IPS-18a (cell line): ENCODE results near the gene FAM50A.

ENCODE experiments used
- H3K27ac ChIP-seq: one replicate; pipeline ENCODE4 v1.5.1; 2013; ENCODE audit warnings: low read length
- H3K27me3 ChIP-seq: one replicate; pipeline ENCODE4 v1.6.1; 2013; ENCODE audit warnings: mild to moderate bottlenecking, low read length; ENCODE audit not compliant: control insufficient read depth, insufficient read depth
- H3K36me3 ChIP-seq: one replicate; pipeline ENCODE4 v1.6.1; 2013; ENCODE audit warnings: low read depth, low read length; ENCODE audit not compliant: control insufficient read depth
- H3K4me1 ChIP-seq: one replicate; pipeline ENCODE4 v1.6.1; 2013; ENCODE audit warnings: low read depth, low read length; ENCODE audit not compliant: control insufficient read depth
- H3K4me3 ChIP-seq: one replicate; pipeline ENCODE4 v1.5.1; 2013; ENCODE audit warnings: low read length
- H3K9ac ChIP-seq: one replicate; pipeline ENCODE4 v1.6.1; 2013; ENCODE audit warnings: mild to moderate bottlenecking, low read length, moderate library complexity
- H3K9me3 ChIP-seq: one replicate; pipeline ENCODE4 v1.6.1; 2013; ENCODE audit warnings: low read depth, low read length; ENCODE audit not compliant: control insufficient read depth

FAM50A gene

DNA sequence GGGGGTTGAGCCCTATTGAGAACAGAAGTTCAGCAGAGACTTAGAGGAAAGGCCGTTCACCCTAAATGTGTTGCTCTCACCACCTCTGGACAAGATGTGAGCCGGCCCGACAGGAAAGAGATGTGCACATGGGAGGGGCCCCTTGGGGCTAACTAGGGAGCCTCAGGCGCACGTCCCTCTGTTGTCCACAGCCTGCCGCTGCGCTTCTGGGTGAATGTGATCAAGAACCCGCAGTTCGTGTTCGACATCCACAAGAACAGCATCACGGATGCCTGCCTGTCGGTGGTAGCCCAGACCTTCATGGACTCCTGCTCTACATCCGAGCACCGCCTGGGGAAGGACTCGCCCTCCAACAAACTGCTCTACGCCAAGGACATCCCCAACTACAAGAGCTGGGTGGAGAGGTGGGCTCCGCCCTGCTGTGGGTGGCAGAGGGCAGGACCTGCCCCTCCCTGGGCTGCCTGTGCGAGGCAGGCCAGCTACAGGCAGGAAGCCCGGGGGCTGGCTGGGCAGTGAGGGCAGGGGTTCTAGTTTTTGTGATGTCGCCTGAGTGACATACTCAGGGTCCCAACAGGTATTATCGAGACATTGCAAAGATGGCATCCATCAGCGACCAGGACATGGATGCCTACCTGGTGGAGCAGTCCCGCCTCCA is 27.1 kb downstream of the FAM50A start:
- no peaks in the 10 kb centered on the region for H3K27me3 ChIP-seq
- peaks cover 5% of the 10 kb centered on the region for H3K36me3 ChIP-seq
- H3K4me1 ChIP-seq, result no peaks in the 10 kb centered on the region
- peaks cover 6% of the 10 kb centered on the region for H3K9me3 ChIP-seq
- no peak overlapping the region for H3K9ac ChIP-seq
- no peak overlapping the region for H3K27ac ChIP-seq
- no peak overlapping the region for H3K4me3 ChIP-seq

DNA sequence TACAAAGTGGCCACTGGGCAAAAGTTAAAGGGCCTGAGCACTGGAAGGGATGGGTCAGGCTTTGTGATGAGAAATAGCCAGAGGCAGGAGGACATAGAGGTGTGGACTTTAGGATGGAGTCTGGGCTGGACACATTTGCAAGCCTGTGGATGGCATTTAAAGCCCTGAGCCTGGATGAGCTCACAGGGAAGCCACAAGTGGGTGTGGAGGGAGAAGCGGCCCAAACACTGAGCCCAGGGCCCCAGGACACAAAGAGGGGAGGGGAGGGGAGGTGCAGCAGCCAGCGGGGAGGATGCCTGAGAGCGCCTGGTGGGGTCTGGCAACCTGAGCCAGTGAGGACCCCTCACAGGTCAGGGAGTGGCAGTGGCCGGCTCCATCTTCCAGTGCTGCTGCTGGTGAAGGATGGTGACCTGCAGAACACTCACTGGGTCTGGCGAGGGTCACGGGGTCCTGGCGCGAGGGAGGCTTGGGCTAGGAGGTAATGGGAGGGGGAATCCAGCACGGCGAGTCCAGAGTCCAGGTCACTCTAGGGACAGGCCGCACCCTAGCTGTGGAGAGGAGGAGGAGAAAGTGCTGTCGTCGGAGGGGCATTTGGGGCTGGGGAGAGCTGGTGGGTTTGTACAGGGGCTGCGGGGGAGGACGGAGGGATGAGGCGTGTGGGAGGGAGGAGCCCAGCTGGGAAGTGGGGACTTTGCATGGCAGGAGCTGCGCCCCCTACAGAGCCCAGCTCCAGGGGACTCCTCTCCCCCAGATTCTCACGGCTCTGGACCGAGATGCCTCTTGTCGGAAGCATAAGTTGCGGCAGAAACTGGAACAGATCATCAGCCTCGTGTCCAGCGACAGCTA is 28.1 kb downstream of the FAM50A start:
- H3K4me1 ChIP-seq, result no peaks in the 10 kb centered on the region
- H3K36me3 ChIP-seq, result peaks cover 5% of the 10 kb centered on the region
- H3K9ac ChIP-seq, result no peak overlapping the region
- no peaks in the 10 kb centered on the region for H3K27me3 ChIP-seq
- H3K27ac ChIP-seq, result no peak overlapping the region
- H3K9me3 ChIP-seq, result peaks cover 6% of the 10 kb centered on the region
- H3K4me3 ChIP-seq, result no peak overlapping the region

DNA sequence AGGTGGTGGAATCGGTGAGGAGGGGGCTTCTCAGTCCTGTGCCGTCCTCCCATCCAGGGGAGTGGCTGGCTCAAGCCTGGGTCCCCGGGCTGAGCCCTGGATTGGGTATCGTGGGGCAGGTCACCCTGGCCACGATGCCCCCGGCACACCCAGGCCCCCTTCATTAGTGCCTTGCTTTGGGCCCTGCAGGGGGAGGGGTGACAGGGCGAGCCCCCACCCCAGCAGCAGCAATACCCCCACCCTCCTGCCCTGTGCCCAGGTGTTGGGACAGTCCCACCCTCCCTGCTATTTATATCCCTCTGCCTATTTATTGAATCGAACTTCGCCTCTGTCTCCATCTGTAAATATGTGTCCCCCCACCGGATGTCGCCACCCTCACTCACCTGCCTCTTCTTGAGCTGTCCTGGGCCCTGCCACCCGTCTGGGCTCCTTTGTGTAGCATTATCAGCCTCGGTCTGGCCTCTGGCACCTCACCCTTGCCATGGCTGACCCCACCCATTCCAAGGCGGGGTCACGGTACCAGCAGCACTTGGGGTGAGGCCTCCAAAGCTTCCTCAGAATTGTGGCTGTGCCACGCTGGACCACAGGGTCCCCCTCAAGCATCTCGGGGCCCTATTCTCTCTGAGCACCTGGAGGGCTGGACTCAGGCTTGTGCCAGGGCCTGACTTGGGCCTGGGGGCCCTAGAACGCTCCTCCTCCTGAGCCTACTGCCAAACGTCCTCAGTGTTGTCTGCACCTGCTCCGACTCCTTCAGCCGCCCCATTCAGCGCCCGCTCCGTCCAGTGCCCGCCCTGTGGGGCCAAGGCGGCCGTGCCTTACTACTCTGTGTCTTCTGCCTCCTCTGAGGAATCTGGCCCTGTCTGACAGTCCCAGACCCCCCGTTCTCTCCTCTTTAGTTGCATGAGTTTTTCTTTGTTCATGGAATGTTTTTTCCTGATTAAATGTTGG is 29.0 kb downstream of the FAM50A start:
- Histone ChIP-seq H3K4me1 (no peaks in the 10 kb centered on the region), H3K27ac (no peak overlapping the region), H3K4me3 (no peak overlapping the region), H3K27me3 (no peaks in the 10 kb centered on the region), H3K9me3 (peaks cover 6% of the 10 kb centered on the region), H3K9ac (no peak overlapping the region), H3K36me3 (peaks cover 5% of the 10 kb centered on the region)

DNA sequence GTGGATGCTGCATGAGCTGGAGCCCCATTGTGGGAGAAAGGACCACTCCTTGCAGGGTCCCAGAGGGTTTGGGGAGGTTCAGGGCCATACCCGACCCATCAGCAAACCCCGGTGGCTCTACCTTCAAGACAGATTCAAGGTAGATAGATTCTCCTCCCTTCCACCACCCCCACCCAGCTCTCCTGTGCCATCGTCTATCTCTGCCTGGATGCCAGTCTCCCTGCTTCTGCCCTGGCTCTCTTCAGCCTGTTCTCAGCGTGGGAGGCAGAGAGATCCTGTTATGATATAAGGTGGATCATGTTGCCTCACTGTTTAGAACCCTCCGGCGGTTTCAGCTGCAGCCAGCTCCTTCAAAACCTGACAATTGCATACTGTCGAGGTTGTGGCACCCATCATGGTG is 29.7 kb downstream of the FAM50A start:
- Histone ChIP-seq H3K36me3 (no peaks in the 10 kb centered on the region), H3K9ac (no peak overlapping the region), H3K4me1 (no peaks in the 10 kb centered on the region), H3K9me3 (peaks cover 6% of the 10 kb centered on the region), H3K27me3 (no peaks in the 10 kb centered on the region), H3K27ac (no peak overlapping the region), H3K4me3 (no peak overlapping the region)

DNA sequence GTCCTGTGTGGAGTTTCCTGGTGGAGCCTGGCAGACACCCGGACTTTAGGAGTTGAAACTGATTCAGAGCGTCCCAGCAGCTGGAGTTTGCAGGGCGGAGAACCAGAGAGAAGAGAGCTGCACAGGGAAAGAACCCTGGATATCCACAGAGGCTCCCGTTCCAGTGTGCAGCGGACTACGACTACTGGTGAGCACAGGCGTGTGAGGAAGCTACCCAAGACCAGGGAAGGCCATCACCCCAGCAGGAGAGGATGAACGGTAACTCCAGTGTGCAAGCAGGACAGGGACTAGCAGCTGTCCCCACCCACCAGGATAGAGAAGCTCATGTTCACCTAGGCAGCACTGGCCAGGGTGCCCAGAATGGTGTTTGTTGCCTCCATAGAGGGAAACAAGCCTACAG is 32.9 kb downstream of the FAM50A start:
- no peak overlapping the region for H3K4me3 ChIP-seq
- no peak overlapping the region for H3K9ac ChIP-seq
- H3K27ac ChIP-seq, result no peak overlapping the region
- H3K27me3 ChIP-seq, result no peaks in the 10 kb centered on the region
- H3K4me1 ChIP-seq, result no peaks in the 10 kb centered on the region
- H3K9me3 ChIP-seq, result peaks cover 6% of the 10 kb centered on the region
- H3K36me3 ChIP-seq, result no peaks in the 10 kb centered on the region

DNA sequence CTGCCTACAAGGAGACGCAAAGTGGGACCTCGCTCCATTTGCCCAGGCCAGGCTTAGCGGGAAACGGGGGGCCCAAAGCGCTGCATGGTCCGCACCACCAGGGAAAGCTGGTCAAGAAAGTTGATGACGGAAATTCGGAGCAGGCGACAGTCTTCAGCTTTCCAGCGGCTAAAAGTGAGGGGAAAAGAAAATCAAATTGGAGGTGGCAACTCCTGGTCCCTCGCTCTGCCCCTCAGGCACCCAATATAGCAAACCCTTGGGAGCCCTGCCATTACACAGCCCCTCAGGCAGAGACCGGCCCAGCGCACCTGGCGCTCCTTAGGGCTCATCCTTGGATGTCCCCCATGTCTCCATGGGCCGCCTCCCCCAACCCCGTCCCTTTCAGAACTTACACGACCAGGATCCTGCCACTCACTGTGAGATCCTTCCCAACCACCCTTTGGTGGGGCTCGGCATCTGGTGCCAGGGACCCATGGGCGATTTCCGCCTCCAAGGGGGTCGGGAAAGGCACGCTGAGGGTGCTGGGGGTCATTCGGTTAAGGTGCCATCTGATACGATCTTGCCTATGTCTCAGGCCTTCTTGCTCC is 34.0 kb downstream of the FAM50A start:
- Histone ChIP-seq H3K27ac (no peak overlapping the region), H3K4me3 (peak overlapping the region; percentile 54), H3K9me3 (peaks cover 6% of the 10 kb centered on the region), H3K9ac (no peak overlapping the region), H3K27me3 (no peaks in the 10 kb centered on the region), H3K4me1 (no peaks in the 10 kb centered on the region), H3K36me3 (no peaks in the 10 kb centered on the region)

DNA sequence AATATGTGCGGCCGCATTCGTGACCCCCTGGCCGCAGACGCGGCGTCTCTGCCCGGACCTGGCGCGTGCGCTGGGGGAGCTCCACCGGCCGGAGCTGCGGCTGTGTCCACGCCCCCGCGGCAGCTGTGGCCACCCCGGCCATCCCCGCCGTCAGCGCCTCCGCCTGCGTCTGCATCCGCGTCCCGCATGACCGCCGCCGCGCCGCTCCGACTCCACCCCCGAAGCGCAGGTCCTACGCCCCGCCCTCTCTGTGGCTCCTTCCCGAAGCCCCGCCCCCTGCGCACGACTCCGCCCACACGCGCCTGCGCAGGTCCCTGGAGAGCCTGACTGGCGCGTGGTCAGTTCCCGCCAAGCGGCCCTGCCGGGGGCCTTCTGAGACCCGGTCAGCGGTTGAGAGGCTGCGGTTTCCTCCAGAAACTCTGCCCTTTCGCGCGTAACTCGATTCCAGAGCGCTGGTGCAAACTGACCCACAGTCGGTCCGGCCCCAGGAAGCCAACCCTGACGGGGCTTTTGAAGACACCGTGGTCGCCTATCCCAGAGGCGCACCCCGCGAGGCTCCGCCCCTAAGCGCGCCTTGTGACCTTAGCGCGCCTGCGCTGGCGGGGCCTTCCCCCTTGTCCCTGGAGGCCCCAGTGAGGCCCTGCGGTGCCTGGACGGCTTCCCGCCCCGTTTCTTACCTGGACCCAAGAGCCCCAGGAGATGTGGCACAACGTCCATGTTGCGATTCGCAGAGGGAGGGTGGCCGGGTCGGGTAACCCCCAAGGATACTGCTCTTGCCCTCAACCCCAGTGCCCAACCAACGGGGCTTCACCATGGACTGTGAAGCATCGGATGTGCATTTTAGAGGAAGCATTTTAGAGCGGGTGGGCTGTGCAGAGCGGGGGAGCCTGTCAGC is 35.0 kb downstream of the FAM50A start, which contains the start of gene LAGE3:
TSS of gene LAGE3 (minus strand) at position 554 of the 895 bp plus-strand sequence. CDS start at position 188, 366 bp downstream.
- H3K4me1 ChIP-seq, result no peaks in the 10 kb centered on the region

DNA sequence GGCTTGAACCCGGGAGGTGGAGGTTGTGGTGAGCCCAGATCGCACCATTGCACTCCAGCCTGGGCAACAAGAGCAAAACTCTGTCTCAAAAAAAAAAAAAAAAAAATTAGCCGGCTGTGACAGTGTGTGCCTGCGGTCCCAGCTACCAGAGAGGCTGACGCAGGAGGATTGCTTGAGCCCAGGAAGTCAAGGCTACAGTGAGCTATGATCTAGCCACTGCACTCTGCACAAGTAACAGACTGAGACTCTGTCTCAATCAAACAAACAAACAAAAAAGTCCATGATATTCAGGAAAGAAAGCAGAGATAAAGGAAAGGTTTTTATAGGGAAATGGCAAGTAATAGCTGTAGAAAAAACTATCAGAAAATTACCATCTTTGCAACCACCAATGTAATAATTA is 37.3 kb downstream of the FAM50A start:
- H3K36me3 ChIP-seq, result no peaks in the 10 kb centered on the region
- no peak overlapping the region for H3K4me3 ChIP-seq
- no peaks in the 10 kb centered on the region for H3K27me3 ChIP-seq
- H3K4me1 ChIP-seq, result no peaks in the 10 kb centered on the region
- H3K9ac ChIP-seq, result no peak overlapping the region
- H3K27ac ChIP-seq, result no peak overlapping the region
- H3K9me3 ChIP-seq, result no peaks in the 10 kb centered on the region

More for the DNA sequence above, 35.0 kb downstream of the FAM50A start, which contains the start of gene LAGE3:
- Histone ChIP-seq H3K4me3 (peak within 1 kb of the TSS; percentile 54), H3K9ac (no peak within 1 kb of the TSS), H3K36me3 (no peaks in the 10 kb centered on the region), H3K9me3 (peaks cover 6% of the 10 kb centered on the region), H3K27me3 (no peaks in the 10 kb centered on the region), H3K27ac (no peak within 1 kb of the TSS)

DNA sequence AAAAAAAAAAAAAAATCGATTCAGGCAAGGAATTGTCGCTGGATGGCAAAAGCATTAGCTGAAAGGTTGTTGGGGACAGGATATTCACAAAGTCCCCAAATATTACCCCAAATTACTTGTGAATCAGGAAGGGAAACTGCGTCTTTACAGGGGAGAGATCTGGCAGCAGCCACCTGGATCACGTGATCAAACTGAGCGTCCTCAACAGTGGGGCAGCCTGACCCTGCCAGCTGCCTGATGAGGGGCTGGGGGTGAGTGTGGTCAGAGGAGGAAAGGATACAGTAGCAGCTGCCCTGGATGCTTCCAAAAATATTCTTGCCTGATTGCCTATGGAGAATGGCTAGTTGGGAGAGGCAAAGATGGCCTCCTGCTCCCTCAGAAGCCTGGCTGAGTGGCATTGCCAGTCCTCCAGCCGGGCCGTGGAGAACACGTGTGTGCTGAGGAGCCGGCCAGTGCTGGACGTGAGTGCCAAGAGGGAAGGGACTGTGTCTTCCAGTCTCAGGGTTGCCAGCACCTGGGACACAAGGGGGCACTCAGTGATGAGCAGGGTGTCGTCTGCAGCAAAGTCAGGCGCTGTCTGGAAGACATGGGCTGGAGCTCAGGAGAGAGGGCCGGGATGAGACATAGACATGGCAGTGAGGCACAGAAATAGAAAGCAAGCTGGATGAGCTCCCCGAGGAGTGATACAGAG is 38.1 kb downstream of the FAM50A start:
- no peak overlapping the region for H3K27ac ChIP-seq
- H3K9me3 ChIP-seq, result no peaks in the 10 kb centered on the region
- H3K9ac ChIP-seq, result no peak overlapping the region
- H3K27me3 ChIP-seq, result no peaks in the 10 kb centered on the region
- no peaks in the 10 kb centered on the region for H3K36me3 ChIP-seq
- H3K4me1 ChIP-seq, result no peaks in the 10 kb centered on the region
- H3K4me3 ChIP-seq, result no peak overlapping the region

DNA sequence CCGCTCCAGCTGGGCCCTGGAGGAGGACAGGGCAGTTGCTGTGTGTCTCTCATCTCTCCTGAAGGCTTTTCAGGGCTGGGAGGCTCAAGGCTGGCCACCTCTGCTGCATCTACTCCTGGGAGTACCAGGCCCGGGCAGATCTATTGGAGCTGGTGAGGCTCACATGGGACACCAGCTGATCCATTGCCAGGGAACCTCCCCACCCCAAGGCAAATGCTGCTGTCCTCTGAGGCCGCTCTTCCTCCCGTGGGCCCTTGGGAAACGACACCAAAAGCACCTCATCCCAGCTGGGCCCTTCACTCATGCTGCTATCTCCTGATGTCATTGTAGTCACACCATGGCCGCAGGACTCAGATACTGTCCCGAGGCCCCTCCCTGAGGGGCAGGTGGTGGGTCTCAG is 38.8 kb downstream of the FAM50A start:
- Histone ChIP-seq H3K4me1 (no peaks in the 10 kb centered on the region), H3K4me3 (no peak overlapping the region), H3K36me3 (no peaks in the 10 kb centered on the region), H3K9ac (no peak overlapping the region), H3K27ac (no peak overlapping the region), H3K27me3 (no peaks in the 10 kb centered on the region), H3K9me3 (no peaks in the 10 kb centered on the region)
